ENCODE measurements around the gene OR4C46.
"Not testable (repeated sequence)": the region's sequence is repeated elsewhere in the genome, so short reads cannot be mapped to it uniquely, and the experiment has no call there.

The OR4C46 gene

GRCh38 chr11:54603898-54604297 is at the start of gene OR4C46:
Gene OR4C46, minus strand, starts transcription at chr11:54603998. Its CDS starts 0 bp downstream, at chr11:54603998.
- no peak within 1 kb of the TSS for H3K27ac Mint-ChIP-seq
- H3K27me3 Mint-ChIP-seq = no peaks in the 10 kb centered on the region
- H3K4me3 Mint-ChIP-seq = no peak within 1 kb of the TSS
- H3K4me1 Mint-ChIP-seq (ENCODE audit: low read depth) = no peaks in the 10 kb centered on the region
- H3K36me3 Mint-ChIP-seq = no peaks in the 10 kb centered on the region
- peaks cover 21% of the 10 kb centered on the region for H3K9me3 Mint-ChIP-seq (ENCODE audit: low read depth)

GRCh38 chr11:54645606-54646005 is 41.8 kb upstream of the OR4C46 start:
- H3K27ac Mint-ChIP-seq; H3K4me3 Mint-ChIP-seq; H3K27me3 Mint-ChIP-seq; H3K36me3 Mint-ChIP-seq; H3K4me1 Mint-ChIP-seq (ENCODE audit: low read depth): not testable (repeated sequence)
- peaks cover 16% of the 10 kb centered on the region for H3K9me3 Mint-ChIP-seq (ENCODE audit: low read depth)

DNA sequence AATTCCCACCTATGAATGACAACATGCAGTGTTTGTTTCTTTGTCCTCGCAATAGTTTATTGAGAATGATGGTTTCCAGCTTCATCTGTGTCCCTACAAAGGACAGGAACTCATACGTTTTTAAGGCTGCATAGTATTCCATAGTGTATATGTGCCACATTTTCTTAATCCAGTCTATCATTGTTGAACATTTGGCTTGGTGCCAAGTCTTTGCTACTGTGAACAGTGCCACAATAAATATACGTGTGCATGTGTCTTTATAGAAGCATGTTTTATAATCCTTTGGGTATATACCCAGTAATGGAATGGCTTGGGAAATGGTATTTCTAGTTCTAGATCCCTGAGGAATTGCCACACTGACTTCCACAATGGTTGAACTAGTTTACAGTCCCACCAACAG is 42.4 kb downstream of the OR4C46 start:
- peaks cover 14% of the 10 kb centered on the region for H3K9me3 Mint-ChIP-seq (ENCODE audit: low read depth)
- not testable (repeated sequence) for H3K4me1 Mint-ChIP-seq (ENCODE audit: low read depth); H3K4me3 Mint-ChIP-seq; H3K36me3 Mint-ChIP-seq; H3K27ac Mint-ChIP-seq; H3K27me3 Mint-ChIP-seq

GRCh38 chr11:54558919-54559318 is 44.9 kb downstream of the OR4C46 start:
- Mint-ChIP-seq H3K27ac (no peak overlapping the region), H3K4me1 (ENCODE audit: low read depth) (no peaks in the 10 kb centered on the region), H3K27me3 (no peaks in the 10 kb centered on the region), H3K9me3 (ENCODE audit: low read depth) (peaks cover 19% of the 10 kb centered on the region), H3K4me3 (no peak overlapping the region), H3K36me3 (peaks cover 4% of the 10 kb centered on the region)

- H3K4me3 Mint-ChIP-seq = no peak overlapping the region
- peaks cover 22% of the 10 kb centered on the region for H3K9me3 Mint-ChIP-seq (ENCODE audit: low read depth)
- H3K27me3 Mint-ChIP-seq = no peaks in the 10 kb centered on the region
- H3K27ac Mint-ChIP-seq = no peak overlapping the region
- H3K4me1 Mint-ChIP-seq (ENCODE audit: low read depth) = no peaks in the 10 kb centered on the region
- H3K36me3 Mint-ChIP-seq = peaks cover 4% of the 10 kb centered on the region
Observed at GRCh38 chr11:54558407-54558806, 45.4 kb downstream of the OR4C46 start.
